HCT116 (cell line): ENCODE data around the gene CLEC18A. TPM values are rescaled to one million over a fixed set of nuclear protein-coding genes. Genes with fewer than 3 reads are reported as not detected.

Source experiments
- ATAC-seq: fragments of 200-7000 bp; cut with Tn5 transposase; 2 replicates; pipeline ENCODE4 v1.9.1; 2020; ENCODE audit warnings: mild to moderate bottlenecking, moderate library complexity
- BruUV-seq: library from RNA; stranded (reverse); fragments of 400-500 nt; replicated peaks from 2 replicates; lab custom pipeline; 2021; lab: Mats Ljungman, UMichigan
- CTCF ChIA-PET: fragments of 300-600 bp; sonication (Branson Sonifier 250); formaldehyde crosslinking; loops from one replicate; lab custom pipeline; 2021; ENCODE audit warnings: antibody characterized with exemption; lab: Charles Lee
- POLR2A ChIA-PET: fragments of 300-600, 350-600 bp; sonication (Branson Sonifier 250); formaldehyde crosslinking; loops from one replicate; lab custom pipeline; 2021; ENCODE audit warnings: antibody characterized with exemption; lab: Charles Lee
- RAD21 ChIA-PET, 2 experiments: fragments of 300-600 bp; sonication (Branson Sonifier 250); formaldehyde crosslinking; loops; one replicate each; lab custom pipeline; 2023; ENCODE audit warnings: low total read pairs in 2 of 2; ENCODE audit not compliant: uncharacterized antibody in 2 of 2, unreplicated experiment in 2 of 2, low non-redundant PET in 1 of 2; lab: Charles Lee
- DNase-seq: peaks from one replicate; pipeline ENCODE4 v3.0.0-alpha.2; 2010; ENCODE audit warnings: low read depth, low spot score
- H2AFZ ChIP-seq: fragments of 200-600 bp; shearing (Covaris generic), sonication (generic); 2 replicates; pipeline ENCODE4 v1.6.1; 2017; ENCODE audit warnings: low read depth, mixed run types, mixed read lengths, antibody characterized with exemption, low read length; ENCODE audit not compliant: poor library complexity, severe bottlenecking
- H3K27ac ChIP-seq: 2 replicates; pipeline ENCODE4 v1.5.1; 2012; ENCODE audit warnings: low read depth, low read length
- H3K27me3 ChIP-seq: fragments of 200-600 bp; sonication (generic); 2 replicates; pipeline ENCODE4 v1.6.1; 2016; ENCODE audit warnings: mixed run types, low read length, mixed read lengths; ENCODE audit not compliant: insufficient read depth
- H3K36me3 ChIP-seq, 2 experiments: fragments of 200-500 bp in 1 of 2; fragments of 200-600 bp in 1 of 2; sonication (Bioruptor generic) in 1 of 2; sonication (generic) in 1 of 2; 2 replicates each; pipeline versions ENCODE4 v1.5.1 to v1.6.1; 2014 to 2016; ENCODE audit warnings: low read length in 2 of 2, inconsistent platforms in 1 of 2, mixed read lengths in 1 of 2, mixed run types in 1 of 2; ENCODE audit not compliant: insufficient read depth in 2 of 2, control insufficient read depth in 1 of 2
- H3K4me1 ChIP-seq, 2 experiments: fragments of 200-600 bp in 1 of 2; sonication (generic) in 1 of 2; 2 replicates each; pipeline versions ENCODE4 v1.5.1 to v1.6.1; 2012 to 2017; ENCODE audit warnings: low read length in 2 of 2, inconsistent platforms in 1 of 2, mild to moderate bottlenecking in 1 of 2, mixed read lengths in 1 of 2, mixed run types in 1 of 2, moderate library complexity in 1 of 2; ENCODE audit not compliant: insufficient read depth in 2 of 2, control insufficient read depth in 1 of 2
- H3K4me2 ChIP-seq: fragments of 200-600 bp; sonication (generic); 2 replicates; pipeline ENCODE4 v1.6.1; 2017; ENCODE audit warnings: mixed run types, low read length, mixed read lengths
- H3K4me3 ChIP-seq, 2 experiments: fragments of 200-600 bp in 1 of 2; sonication (generic) in 1 of 2; replicated peaks in 1 of 2; 2 replicates each; pipeline ENCODE4 v1.5.1; 2011 to 2016; ENCODE audit warnings: low read length in 2 of 2, control low read depth in 1 of 2, low read depth in 1 of 2, mild to moderate bottlenecking in 1 of 2, mixed read lengths in 1 of 2, mixed run types in 1 of 2
- H3K79me2 ChIP-seq: fragments of 200-600 bp; sonication (generic); 2 replicates; pipeline ENCODE4 v1.6.1; 2017; ENCODE audit warnings: mild to moderate bottlenecking, mixed run types, low read length, moderate library complexity, mixed read lengths; ENCODE audit not compliant: insufficient read depth
- H3K9ac ChIP-seq: fragments of 200-600 bp; sonication (generic); 2 replicates; pipeline ENCODE4 v1.6.1; 2016; ENCODE audit warnings: low read length, mixed read lengths
- H3K9me2 ChIP-seq: fragments of 200-600 bp; sonication (generic), shearing (Covaris generic); 2 replicates; pipeline ENCODE4 v1.6.1; 2017; ENCODE audit warnings: mixed run types, mild to moderate bottlenecking, moderate library complexity; ENCODE audit not compliant: insufficient read depth
- H3K9me3 ChIP-seq, 2 experiments: fragments of 200-500 bp in 1 of 2; fragments of 200-600 bp in 1 of 2; sonication (Bioruptor generic) in 1 of 2; sonication (generic) in 1 of 2; 2 replicates each; pipeline ENCODE4 v1.6.1; 2014 to 2017; ENCODE audit warnings: low read length in 2 of 2, mixed read lengths in 2 of 2, inconsistent platforms in 1 of 2, low read depth in 1 of 2, mild to moderate bottlenecking in 1 of 2, mixed run types in 1 of 2, moderate library complexity in 1 of 2; ENCODE audit not compliant: control insufficient read depth in 1 of 2, insufficient read depth in 1 of 2
- H4K20me1 ChIP-seq: fragments of 200-600 bp; sonication (generic), shearing (Covaris generic); 2 replicates; pipeline ENCODE4 v1.6.1; 2017; ENCODE audit warnings: mixed run types, mild to moderate bottlenecking, moderate library complexity; ENCODE audit not compliant: insufficient read depth
- ATF3 ChIP-seq: IDR thresholded peaks from 2 replicates; pipeline ENCODE4 v1.6.1; 2012
- CBX3 ChIP-seq: IDR thresholded peaks from 2 replicates; pipeline ENCODE4 v1.6.1; 2012; ENCODE audit warnings: low read depth
- CEBPB ChIP-seq: IDR thresholded peaks from 2 replicates; pipeline ENCODE4 v1.6.1; 2012; ENCODE audit warnings: low read depth
- EGR1 ChIP-seq: IDR thresholded peaks from 2 replicates; pipeline ENCODE4 v1.6.1; 2012; ENCODE audit warnings: low read depth
- ELF1 ChIP-seq: IDR thresholded peaks from 2 replicates; pipeline ENCODE4 v1.6.1; 2012; ENCODE audit warnings: low read depth, borderline replicate concordance
- EZH2 ChIP-seq: fragments of 200-600 bp; sonication (generic); IDR thresholded peaks from 2 replicates; pipeline ENCODE4 v1.6.1; 2017; ENCODE audit warnings: antibody characterized with exemption, mixed run types
- EZH2phosphoT487 ChIP-seq: fragments of 200-600 bp; IDR thresholded peaks from 2 replicates; pipeline ENCODE4 v1.6.1; 2018; ENCODE audit warnings: antibody characterized with exemption, borderline replicate concordance
- FOSL1 ChIP-seq: IDR thresholded peaks from 2 replicates; pipeline ENCODE4 v1.6.1; 2012; ENCODE audit warnings: low read depth
- JUND ChIP-seq: IDR thresholded peaks from 2 replicates; pipeline ENCODE4 v1.6.1; 2012
- MAX ChIP-seq: IDR thresholded peaks from 2 replicates; pipeline ENCODE4 v1.6.1; 2012
- POLR2A ChIP-seq: IDR thresholded peaks from 2 replicates; pipeline ENCODE4 v1.7.0; 2011; ENCODE audit warnings: borderline replicate concordance; ENCODE audit not compliant: insufficient read depth, insufficient read length; ENCODE audit errors: extremely low read depth
- POLR2AphosphoS5 ChIP-seq: IDR thresholded peaks from 2 replicates; pipeline ENCODE4 v1.6.1; 2011; ENCODE audit warnings: mild to moderate bottlenecking, low read depth, low read length, moderate library complexity
- REST ChIP-seq: IDR thresholded peaks from 2 replicates; pipeline ENCODE4 v1.6.1; 2012; ENCODE audit warnings: low read depth
- SIN3A ChIP-seq: IDR thresholded peaks from 2 replicates; pipeline ENCODE4 v1.6.1; 2012; ENCODE audit warnings: low read depth
- SP1 ChIP-seq: IDR thresholded peaks from 2 replicates; pipeline ENCODE4 v1.6.1; 2012; ENCODE audit warnings: low read depth
- SRF ChIP-seq: IDR thresholded peaks from 2 replicates; pipeline ENCODE4 v1.6.1; 2012; ENCODE audit warnings: low read depth
- TCF7L2 ChIP-seq: IDR thresholded peaks from 2 replicates; pipeline ENCODE4 v1.7.0; 2011; ENCODE audit warnings: borderline replicate concordance, inconsistent platforms; ENCODE audit not compliant: insufficient read depth, insufficient read length; ENCODE audit errors: extremely low read depth
- YY1 ChIP-seq: IDR thresholded peaks from 2 replicates; pipeline ENCODE4 v1.6.1; 2011; ENCODE audit warnings: low read length, low read depth, moderate library complexity, mild to moderate bottlenecking; ENCODE audit not compliant: insufficient replicate concordance; ENCODE audit errors: extremely low read depth
- ZFX ChIP-seq: fragments of 450-650 bp; IDR thresholded peaks from 2 replicates; pipeline ENCODE4 v1.6.1; 2017
- ZNF274 ChIP-seq: fragments of 200-500 bp; sonication (Bioruptor generic); IDR thresholded peaks from 2 replicates; pipeline ENCODE4 v1.6.1; 2014; ENCODE audit warnings: mild to moderate bottlenecking, low read depth, low read length, inconsistent platforms
- intact Hi-C: fragments of 100-400 bp; cut with micrococcal nuclease; formaldehyde crosslinking; loops from 2 replicates; pipeline ENCODE4 v1.10.0; 2022
- total RNA-seq: library from RNA; stranded (reverse); gene quantifications from one replicate; pipeline ENCODE4 v1.2.1, GENCODE V29; 2021; ENCODE audit not compliant: unreplicated experiment

CLEC18A gene
- total RNA-seq, 1 experiment from 2014 or later, result 1.0 TPM

- Histone ChIP-seq H3K9me3 (no peaks in the 10 kb centered on the region), H3K9me2 (no peaks in the 10 kb centered on the region)
- intact Hi-C loops, result no loop called here
- POLR2A ChIA-PET, result no interaction called here
- no peak for TF ChIP-seq TCF7L2
- TF ChIP-seq SIN3A, result no peak
- TF ChIP-seq FOSL1, result no peak
- TF ChIP-seq, all 23 proteins: peak for 0
- no peaks in the 10 kb centered on the region for H3K4me1 ChIP-seq
- no peak overlapping the region for H3K27ac ChIP-seq
- no peak overlapping the region for H3K4me3 ChIP-seq
- peaks cover 3 to 4% of the 10 kb centered on the region in 2 experiments; a peak in 1 of 4 replicates for H3K36me3 ChIP-seq
- no TSS peak for BruUV-seq
- no peak overlapping the region for H3K9ac ChIP-seq
- no peak overlapping the region for H2AFZ ChIP-seq
- DNase-seq (no peak), ATAC-seq (no peak)
- CTCF ChIA-PET, result interaction anchor here (0.5 kb wide), 1 partner anchor 1883 kb away, joined by 3 read pairs; no protein-coding TSS in a partner anchor
- no peaks in the 10 kb centered on the region for H3K79me2 ChIP-seq
- H3K4me2 ChIP-seq, result no peak overlapping the region
- RAD21 ChIA-PET, result no interaction called here
- H4K20me1 ChIP-seq, result no peaks in the 10 kb centered on the region
- H3K27me3 ChIP-seq, result no peaks in the 10 kb centered on the region
These were observed 42.1 kb upstream of the CLEC18A start for GRCh38 chr16:69909043-69909442.

- DNase-seq (no peak), ATAC-seq (no peak)
- Histone ChIP-seq H3K4me3 (no peak overlapping the region), H3K9me3 (no peaks in the 10 kb centered on the region), H3K4me2 (no peak overlapping the region), H3K79me2 (no peaks in the 10 kb centered on the region), H3K36me3 (peaks cover 3 to 4% of the 10 kb centered on the region in 2 experiments; a peak in 1 of 4 replicates), H3K27ac (no peak overlapping the region), H2AFZ (no peak overlapping the region), H4K20me1 (no peaks in the 10 kb centered on the region), H3K4me1 (no peaks in the 10 kb centered on the region), H3K9me2 (no peaks in the 10 kb centered on the region), H3K9ac (no peak overlapping the region), H3K27me3 (no peaks in the 10 kb centered on the region)
- RAD21 ChIA-PET, result no interaction called here
- TSS peak; percentile 20 for BruUV-seq
- TF ChIP-seq CEBPB (no peak), EZH2phosphoT487 (no peak), TCF7L2 (no peak), EGR1 (no peak), ATF3 (no peak), FOSL1 (no peak), SIN3A (no peak), ZNF274 (no peak), YY1 (no peak), EZH2 (no peak), SP1 (no peak), MAX (no peak), CBX3 (no peak), POLR2A (no peak), REST (no peak), ELF1 (no peak), POLR2AphosphoS5 (no peak), ZFX (no peak), JUND (no peak), SRF (no peak)
- intact Hi-C loops, result no loop called here
- POLR2A ChIA-PET, result no interaction called here
- CTCF ChIA-PET, result interaction anchor here (0.5 kb wide), 1 partner anchor 1883 kb away, joined by 3 read pairs; no protein-coding TSS in a partner anchor
These were observed 41.4 kb upstream of the CLEC18A start for GRCh38 chr16:69909760-69910159.
